Bone marrow (tissue), 2 donors: ENCODE data around the gene JAKMIP3.
"Not testable (repeated sequence)": the region's sequence is repeated elsewhere in the genome, so short reads cannot be mapped to it uniquely, and the experiment has no call there.

Experiments
- DNase-seq, 2 donors: peaks; one replicate each; lab custom pipeline; 2025; lab: John Stamatoyannopoulos, UW

The JAKMIP3 gene

GRCh38 chr10:132064771-132065437, 842 bp upstream of the JAKMIP3 start:
- no peak for DNase-seq

DNA sequence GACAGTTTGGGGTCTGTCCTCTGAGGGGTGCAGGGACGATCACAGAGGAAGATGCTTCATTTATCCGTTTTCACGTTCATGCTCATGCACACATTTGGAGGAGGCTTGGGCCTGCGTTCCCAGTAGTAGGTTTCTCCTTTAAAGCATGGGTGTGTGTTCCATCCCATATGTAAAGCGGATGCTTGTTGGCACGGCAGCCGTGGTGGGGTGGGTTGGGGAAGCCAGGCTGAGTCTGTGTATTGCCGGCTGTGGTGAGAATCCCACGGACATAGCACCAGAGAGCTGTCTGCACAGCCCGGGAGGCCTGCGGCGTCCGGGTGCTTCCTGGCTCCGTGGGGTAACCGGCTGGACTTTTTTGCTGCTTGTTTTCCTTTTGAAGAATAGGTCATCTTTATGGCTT, 440 bp downstream of the JAKMIP3 start:
- no peak for DNase-seq

GRCh38 chr10:132066812-132067211, 1.1 kb downstream of the JAKMIP3 start:
- no peak for DNase-seq

GRCh38 chr10:132068431-132069121, 2.8 kb downstream of the JAKMIP3 start:
- DNase-seq: no peak

- DNase-seq: no peak
These were observed 3.5 kb downstream of the JAKMIP3 start for GRCh38 chr10:132069122-132069848.

DNA sequence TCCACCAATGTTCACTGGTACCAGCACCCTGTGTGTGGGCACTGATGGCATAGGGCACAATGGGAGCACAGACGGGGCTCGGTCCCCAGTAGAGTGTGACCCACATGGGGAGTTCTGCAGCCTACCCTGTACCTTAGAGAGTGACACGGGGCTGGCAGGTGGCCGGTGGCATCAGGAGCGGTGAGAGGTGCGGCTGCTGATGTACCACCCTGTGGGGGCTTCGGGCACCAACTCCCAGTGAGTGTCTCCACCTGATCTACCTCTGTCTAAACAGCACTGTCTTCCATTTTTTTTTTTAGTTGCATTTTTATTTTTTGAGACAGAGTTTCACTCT, 4.1 kb downstream of the JAKMIP3 start:
- no peak for DNase-seq

DNA sequence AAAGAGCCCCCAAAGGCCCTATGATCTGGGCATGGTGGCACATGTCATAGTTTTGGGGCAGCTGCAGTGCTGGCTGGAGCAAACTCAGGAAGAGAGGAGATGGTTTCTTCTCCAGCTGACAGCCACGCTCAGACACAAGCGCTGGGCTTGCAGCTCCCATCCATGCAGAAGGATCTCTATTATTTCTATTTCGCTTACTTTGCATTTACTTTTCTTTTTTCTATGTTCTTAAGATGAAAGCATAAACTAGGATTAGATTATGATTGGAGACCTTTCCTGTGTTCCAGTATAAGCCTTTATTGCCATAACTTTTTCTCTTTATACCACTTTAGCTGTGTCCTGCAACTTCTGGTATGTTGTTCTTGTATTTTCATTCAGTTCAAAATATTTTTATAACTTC, 5.0 kb downstream of the JAKMIP3 start:
- DNase-seq: no peak

DNA sequence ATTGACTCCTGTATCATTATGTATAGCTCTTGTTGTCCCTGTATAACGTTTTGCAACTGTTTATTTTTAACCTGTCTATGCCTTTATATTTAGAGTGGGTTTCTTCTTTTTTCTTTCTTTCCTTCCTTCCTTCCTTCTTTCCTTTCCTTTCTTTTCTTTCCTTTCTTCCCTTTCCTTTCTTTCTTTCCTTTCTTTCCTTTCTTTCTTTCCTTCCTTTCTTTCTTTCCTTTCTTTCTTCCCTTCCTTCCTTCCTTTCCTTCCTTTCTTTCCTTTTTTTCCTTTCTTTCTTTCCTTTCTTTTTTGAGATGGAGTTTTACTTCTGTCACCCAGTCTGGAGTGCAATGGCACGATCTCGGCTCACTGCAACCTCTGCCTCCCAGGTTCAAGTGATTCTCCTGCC, 5.9 kb downstream of the JAKMIP3 start:
- no peak for DNase-seq

DNA sequence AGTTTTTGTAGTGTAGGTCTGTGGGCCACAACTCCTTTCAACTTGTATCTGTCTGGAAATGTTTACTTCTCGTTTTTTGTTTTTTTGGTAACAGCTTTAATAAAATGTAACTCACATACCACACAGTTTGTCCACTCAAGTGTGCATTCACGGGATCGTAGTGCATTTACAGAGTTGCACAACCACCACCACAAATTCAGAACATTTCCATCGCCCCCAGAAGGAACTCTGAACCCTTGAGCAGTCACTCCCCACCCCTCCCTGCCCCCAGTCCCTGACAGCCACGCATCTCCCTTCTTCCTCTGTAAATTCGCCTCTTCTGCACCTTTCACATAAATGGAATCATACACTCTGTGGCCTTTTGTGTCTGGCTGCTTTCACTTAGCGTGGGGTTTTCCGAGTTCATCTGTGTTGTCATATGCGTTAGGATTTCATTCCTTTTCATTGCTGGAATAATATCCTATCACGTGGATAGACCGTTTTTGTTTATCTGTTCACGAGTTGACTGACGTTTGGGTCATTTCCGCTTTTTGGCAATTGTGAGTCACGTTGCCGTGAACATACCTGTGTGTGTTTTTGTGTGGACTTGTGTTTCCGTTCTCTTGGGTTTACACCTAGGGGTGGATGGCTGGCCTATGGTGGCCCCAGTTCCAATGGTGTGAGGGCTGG, 10.3 kb downstream of the JAKMIP3 start:
- DNase-seq: no peak

DNA sequence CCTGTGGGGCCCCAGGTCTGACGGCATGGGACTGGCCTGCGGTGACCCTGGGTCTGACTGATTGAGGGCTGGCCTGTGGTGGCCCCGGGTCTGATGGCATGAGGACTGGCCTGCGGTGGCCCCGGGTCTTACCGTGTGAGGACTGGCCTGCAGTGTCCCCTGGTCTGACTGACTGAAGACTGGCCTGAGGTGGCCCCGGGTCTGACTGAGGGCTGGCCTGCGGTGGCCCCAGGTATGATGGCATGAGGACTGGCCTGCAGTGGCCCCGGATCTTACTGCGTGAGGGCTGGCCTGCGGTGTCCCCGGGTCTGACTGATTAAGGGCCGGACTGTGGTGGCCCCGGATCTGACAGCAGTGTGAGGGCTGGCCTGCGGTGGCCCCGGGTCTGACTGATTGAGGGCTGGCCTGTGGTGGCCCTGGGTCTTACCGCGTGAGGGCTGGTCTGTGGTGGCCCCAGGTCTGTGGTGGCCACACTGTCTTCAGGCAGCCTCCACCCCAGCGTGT, 10.9 kb downstream of the JAKMIP3 start:
- no peak for DNase-seq

DNA sequence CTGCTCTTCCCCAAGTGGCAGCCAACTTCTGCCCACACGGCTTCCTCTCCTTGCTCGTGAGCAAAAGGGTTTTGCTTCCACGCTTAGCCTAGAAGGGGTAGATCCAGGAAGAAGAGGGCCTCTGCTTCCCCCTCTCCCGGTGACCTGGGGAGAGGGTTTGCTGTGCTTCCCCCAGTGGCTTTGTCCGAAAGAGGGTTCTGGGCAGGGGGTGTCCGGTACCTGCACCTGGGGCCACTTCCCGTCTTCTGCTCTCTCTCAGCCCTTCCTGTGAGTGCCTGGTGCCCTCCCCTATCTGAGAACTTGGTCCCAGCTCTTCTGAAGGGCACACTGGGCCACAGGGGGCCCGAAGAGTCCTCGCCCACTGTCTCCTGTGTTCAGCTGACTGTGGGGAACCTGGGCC, 11.3 kb downstream of the JAKMIP3 start:
- DNase-seq: no peak

DNA sequence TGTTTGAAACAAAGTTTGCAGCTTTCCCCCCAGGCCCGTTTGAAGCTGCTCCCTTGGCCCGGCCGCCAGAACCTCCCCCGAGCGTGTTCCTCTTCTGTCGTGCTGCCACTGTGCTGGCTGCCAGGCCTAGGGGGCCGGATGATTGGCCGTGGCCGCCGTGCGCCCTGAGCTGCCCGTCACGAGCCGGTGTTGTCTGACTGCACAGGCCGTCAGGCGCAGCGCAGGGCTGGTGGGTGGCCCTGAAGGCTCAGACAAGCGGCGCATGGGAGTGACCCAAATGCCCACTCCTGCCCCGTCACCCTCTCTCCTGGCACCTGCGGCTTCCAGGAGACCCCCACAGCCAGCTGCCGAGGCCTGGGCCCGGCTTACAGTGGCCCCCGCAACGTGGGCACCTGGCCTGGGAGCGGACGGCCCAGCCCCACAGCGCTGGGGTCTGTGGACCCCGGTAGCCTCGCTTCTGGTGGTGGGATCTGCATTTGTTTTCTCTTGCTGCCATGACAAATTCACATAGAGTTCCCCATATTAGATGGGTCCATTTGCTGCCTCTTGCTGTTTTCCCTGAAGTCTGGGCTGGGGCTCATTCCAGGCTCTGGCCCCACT, 13.1 kb downstream of the JAKMIP3 start:
- DNase-seq: no peak

DNA sequence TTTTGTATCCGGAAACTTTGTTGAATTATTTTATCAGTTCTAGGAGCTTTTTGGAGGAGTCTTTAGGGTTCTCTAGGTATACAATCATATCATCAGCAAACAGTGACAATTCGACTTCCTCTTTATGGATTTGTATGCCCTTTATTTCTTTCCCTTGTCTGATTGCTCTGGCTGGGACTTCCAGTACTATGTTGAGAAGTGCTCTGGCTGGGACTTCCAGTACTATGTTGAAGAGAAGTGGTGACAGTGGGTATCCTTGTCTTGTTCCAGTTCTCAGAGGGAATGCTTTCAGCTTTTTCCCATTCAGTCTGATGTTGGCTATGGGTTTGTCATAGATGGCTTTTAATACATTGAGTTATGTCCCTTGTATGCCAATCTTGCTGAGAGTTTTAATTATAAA, 18.6 kb downstream of the JAKMIP3 start:
- not testable (repeated sequence) for DNase-seq

- not testable (repeated sequence) for DNase-seq
These were observed 27.5 kb downstream of the JAKMIP3 start for GRCh38 chr10:132093236-132093635.

DNA sequence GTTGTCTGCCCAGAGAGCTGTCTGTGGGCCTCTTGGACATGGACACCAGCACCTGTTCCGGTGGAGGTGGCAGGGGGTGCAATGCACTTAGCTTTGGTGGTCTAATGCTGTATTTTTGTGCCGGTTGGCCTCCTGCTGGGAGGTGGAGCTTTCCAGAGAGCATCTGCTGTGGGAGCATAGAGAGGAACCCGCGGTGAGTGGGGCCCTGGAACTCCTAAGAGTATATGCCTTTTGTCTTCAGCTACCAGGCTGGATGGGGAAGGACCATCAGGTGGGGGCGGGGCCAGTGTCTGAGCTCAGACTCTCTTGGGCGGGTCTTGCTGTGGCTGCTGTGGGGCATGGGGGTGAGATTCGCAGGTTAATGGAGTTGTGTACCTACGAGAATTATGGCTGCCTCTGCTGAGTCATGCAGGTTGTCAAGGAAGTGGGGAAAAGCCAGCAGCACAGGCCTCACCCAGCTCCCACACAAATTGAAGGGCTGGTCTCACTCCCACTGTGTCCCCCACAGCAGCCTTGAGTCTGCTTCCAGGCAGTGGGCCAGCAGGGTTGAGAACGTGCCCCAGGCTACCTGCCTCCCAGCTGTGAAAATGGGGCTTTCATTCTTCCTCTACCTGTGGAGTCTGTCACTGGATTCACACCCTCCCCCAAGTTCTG, 29.0 kb downstream of the JAKMIP3 start:
- DNase-seq: no peak

DNA sequence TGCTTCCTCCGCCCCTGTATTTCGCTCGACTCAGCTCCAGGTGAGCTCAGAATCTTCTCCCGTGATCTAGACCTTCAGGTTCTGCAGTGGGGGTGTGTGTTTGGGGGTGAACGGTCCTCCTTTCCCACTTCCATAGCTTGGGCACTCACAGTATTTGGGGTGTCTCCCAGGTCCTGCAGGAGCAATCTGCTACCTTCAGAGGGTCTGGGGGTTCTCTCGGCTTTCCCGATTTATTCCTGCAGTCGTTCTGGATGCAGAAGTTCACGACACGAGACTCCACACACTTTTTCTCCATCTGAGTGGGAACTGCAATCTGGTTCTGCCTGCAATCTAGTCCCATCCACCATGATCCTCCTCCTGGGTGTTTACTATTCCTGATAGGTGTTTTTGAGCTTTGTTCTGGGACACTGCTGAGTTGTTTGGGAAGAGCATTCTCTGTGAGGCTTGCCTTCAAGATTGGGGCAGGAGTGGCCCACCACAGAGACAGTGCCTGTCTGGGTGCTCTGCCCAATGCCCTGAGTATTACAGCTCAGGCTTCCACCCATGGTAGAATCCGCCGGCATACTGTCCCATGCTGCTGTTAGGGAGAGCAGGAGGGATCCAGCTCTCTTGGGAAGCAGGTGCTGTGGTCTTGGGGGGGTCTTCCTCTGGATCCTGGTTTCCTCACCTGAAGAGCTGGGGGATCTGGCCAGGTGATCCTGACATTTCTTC, 29.8 kb downstream of the JAKMIP3 start:
- no peak for DNase-seq

DNA sequence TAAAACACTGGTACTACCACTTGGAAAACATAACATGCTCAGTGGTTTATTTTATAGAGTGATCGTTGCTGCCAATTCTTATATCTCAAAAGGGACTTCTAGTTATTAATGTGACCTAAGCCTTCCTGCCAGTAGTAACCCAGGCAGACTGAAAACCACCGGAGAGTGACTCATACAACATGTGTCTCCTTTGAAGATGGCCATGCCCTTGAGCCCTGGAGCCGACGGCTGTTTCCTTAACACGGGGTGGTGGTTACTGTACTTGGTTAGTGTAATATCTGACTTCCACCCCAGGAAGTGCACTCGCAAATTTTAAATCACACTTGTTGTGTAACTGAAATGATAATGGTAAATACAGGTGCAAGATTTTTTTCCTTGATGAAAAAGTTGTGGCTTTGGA, 30.5 kb downstream of the JAKMIP3 start:
- DNase-seq: no peak

DNA sequence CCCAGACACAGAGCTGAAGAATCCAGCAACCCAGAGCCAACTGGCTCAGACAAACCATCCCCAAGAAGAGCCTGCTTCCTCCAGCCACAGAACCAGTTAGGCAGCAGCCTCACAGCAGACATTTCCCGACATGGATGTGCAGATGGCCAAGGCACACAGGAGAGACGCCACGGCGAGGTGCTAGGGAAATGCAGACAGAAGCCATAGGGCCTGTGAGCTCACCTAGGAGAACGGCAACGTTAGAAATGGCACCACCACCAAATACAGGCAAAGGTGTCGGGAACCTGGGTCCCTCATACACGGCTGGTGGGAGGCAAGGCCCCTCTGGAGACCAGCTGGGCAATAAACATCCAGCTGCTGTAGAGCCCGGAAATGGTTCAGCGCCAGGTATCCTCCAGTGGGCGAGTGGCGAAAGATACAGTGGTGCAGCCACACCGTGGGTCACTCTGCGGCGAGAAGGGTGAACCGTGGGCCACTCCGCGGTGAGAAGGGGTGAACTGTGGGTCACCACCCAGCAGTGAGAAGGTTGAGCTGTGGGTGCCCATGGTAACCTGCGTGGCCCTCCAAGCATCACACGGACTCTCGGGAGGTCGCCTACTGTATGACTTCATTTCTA, 31.2 kb downstream of the JAKMIP3 start:
- no peak for DNase-seq

DNA sequence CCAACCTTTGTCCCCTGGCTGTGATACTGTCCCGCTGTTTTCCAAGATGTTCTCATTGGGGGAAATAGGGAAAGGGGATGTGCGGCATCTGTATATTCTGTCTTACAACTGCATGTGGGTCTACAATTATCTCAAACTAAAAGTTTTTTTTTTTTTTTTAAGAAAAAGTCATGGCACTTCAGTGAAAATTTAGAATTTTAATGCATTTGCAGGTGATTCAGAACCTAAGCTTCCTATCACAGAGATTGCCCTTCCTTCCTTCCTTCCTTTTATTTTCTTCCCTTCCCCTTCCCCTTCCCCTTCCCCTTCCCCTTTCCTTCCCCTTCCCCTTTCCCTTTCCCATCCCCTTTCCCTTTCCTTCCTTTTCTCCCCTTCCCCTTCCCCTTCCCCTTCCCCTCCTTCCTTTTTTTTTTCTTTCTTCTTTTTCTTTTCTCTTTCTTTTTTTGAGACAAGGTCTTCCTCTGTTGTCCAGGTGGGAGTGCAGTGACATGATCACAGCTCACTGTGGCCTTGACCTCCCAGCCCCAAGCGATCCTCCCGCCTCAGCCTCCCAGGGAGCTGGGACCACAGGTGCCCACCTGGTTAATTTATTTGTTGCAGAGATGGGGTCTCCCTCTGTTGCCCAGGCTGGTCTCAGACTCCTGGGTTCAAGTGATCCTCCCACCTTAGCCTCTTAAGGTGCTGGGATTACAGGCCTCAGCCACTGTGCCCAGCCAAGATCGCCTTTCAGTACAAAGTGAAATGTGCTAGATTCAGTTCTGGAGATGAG, 32.0 kb downstream of the JAKMIP3 start:
- no peak for DNase-seq
